Erythroblast (primary cell): ENCODE data around the gene APOC3.

Source experiments
- DNase-seq, 2 experiments: peaks; one replicate each; lab custom pipeline; 2025; lab: John Stamatoyannopoulos, UW
- GATA1 ChIP-seq: IDR thresholded peaks from 2 replicates; pipeline ENCODE4 v1.6.1; 2011; ENCODE audit warnings: low read depth, mild to moderate bottlenecking, control low read depth, low read length, moderate library complexity
- POLR2A ChIP-seq: IDR thresholded peaks from 2 replicates; pipeline ENCODE4 v1.6.1; 2011; ENCODE audit warnings: mild to moderate bottlenecking, low read length

Gene APOC3

DNA sequence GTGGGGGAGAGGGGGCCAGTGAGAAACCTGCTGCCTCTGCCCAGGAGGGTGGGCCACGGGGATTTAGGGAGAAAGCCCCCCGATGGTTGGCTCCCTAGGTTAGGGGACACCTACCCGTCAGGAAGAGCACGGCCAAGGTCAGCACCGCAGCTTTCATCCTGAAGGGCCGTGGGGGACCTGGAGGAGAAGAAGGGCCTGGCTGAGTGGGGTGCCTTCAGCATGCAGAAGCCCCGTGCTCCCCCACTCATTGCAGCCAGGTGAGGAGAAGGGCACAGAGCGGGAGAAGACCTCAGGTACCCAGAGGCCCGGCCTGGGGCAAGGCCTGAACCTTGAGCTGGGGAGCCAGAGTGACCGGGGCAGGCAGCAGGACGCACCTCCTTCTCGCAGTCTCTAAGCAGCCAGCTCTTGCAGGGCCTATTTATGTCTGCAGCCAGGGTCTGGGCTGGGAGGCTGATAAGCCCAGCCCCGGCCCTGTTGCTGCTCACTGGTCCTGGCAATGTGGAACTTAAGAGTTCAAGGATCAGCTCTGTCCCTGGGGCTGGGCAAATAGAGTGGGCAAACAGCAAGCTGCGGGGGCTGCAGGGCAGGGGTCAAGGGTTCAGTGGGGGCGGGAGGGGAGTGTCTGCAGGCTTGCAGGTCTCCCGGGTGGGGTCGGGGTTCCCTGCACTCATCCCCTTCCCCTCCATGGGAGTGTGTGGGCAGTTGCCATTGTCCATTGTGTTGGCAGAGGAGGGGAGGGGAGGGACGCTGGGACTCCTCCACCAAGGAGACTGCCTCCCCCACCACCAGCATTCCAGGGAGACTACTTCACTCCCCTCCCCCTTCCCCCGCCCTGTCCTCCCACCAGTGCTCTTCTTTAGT is 7.8 kb downstream of the APOC3 start, which contains the start of gene APOA1:
APOA1 (minus strand) TSS at position 392 of the 861 bp plus-strand sequence; CDS start at position 157, 235 bp downstream.
- no peak for DNase-seq
- no peak for TF ChIP-seq GATA1
- no peak for TF ChIP-seq POLR2A

DNA sequence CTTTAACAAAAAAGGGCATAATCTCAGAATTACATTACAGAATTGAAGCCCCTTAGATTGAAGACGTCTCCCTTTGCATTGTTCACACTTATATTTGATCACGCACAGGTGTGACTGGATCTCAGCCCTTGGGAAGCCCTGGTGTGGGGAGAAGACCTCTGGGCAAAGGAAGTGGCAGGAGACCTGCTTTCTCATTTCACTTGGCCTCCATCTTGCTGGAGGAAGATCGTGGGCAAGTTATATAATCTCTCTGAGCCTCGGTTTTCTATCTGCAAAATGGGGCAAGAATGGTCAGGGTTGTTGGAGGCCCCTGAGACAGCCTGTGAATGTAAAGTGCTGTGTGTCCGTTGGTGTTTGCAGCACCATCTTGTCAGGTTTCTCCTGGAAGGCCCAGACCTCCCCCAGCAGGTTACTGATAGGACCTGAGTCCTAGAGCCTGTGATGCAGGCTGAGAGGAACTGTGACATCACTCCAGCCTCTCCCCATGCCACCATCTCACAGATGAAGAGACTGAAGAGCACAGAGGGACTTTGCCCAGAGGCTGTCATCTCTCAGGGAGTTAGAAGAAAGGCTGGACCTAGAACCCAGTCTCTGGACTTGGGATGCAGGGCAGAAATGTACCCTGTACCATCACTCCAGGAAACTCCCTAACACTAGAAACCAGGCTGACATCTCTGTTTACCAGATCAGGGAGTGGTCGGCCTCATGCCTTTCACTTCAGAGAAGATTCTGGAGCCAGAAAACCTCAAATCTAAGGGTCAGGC is 8.8 kb downstream of the APOC3 start:
- TF ChIP-seq POLR2A (no peak), GATA1 (no peak)
- DNase-seq, result no peak

- TF ChIP-seq POLR2A, result no peak
- TF ChIP-seq GATA1, result no peak
- DNase-seq, result no peak
Measured at GRCh38 chr11:116840224-116840745, 10.6 kb downstream of the APOC3 start.

DNA sequence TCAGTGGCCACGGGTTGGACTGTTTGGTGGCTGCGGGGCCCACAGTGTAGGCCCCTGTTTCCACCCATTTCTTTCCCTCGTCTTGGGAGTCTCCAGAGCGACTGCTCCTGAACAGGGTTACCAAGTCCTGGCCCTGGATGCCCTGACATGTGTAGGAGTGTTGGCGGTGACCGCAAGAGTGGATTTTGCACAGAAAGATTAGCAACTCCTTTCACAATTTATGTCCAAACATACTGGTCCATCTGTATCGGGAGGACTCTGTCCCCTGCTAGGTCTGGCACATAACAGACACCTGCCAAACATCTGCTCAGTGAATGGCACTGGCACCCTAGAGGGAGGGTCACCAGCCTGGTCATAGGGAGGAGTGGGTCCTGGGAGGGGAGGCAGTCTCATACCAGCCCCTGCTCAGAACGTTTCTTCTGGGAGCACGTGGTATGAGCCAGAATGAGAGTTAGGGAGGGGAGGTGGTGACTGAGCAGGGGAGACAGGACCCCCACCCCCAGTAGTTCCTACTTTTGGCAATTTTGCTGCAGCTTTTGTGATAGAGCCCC is 11.1 kb downstream of the APOC3 start:
- TF ChIP-seq GATA1, result no peak
- no peak for TF ChIP-seq POLR2A
- no peak for DNase-seq

DNA sequence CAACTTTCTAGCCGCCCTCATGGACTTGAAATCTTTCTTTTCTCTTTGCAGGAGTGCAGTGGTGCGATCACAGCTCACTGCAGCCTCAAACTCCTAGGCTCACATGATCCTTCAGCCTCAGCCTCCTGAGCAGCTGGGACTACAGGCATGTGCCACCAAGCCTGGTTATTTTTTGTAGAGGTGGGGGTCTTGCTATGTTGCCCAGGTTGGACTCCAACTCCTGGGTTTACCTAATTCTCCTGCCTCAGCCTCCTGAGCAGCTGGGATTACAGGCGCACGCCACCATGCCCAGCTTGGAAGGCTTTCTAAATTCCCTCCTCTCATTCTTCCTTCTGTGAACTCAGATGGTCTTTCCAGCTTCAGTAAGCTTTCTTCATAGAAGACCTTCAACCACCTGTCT is 12.4 kb downstream of the APOC3 start:
- TF ChIP-seq GATA1, result no peak
- TF ChIP-seq POLR2A, result no peak
- DNase-seq, result no peak

DNA sequence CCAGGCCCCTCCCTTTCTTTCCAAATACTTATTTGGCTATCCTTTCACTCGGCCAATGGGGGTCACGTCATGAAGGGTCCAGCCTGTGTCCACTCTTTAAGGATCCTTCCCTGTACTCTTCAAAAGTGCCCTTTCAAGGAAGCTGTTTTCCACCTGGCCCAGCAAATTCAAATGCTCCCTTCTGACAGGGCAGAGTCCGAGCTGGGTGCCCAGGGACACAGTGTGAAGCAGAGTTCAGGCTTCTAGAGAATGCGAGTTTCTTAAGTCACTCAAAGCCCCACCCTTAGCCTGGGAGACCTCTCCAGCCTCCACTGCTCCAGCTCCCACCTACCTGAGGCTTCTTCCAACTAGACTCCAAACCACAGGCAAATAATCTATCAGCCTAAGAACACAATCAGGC is 13.2 kb downstream of the APOC3 start:
- TF ChIP-seq POLR2A (no peak), GATA1 (no peak)
- DNase-seq, result no peak

DNA sequence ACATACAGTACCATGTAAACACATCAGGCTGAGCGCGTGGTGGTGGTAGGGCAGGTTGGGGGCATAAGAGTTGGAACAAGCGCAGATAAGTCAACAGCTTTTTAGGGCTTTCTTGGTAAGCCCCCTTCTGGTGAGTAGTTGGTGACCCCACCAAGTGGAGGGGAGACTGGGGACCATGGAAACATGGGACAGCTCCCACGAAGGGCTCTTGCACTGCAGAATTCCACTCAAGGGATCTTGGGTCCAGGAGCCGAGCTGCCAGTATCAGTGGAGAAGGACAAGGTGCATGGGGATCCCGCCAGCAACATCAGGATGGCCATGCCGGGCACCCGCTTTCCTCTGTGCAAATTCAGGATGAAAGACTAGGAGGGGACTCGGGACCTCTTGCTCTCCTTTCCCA is 14.0 kb downstream of the APOC3 start:
- TF ChIP-seq POLR2A, result no peak
- no peak for TF ChIP-seq GATA1
- DNase-seq, result no peak

DNA sequence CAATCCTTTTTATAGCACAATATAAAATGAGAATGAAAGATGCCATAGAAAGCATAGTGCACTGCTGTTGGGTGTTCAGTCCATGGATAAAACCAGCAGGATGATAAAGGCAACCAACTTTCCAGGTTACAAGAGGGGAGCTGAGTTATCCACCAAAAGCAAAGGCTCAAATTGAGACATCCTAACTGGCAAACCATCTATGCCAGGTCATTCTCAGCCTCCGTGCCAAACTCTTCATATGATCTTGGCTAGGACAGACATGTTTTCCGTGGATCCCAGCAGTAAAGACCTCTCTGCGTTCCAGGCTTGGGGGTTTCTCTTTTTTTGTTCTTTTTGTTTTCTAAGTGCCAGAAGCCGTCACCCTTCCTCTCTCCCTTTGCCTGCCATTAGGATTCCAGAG is 15.0 kb downstream of the APOC3 start:
- no peak for DNase-seq
- TF ChIP-seq GATA1 (no peak), POLR2A (no peak)

- TF ChIP-seq GATA1, result no peak
- no peak for TF ChIP-seq POLR2A
- no peak for DNase-seq
Measured at GRCh38 chr11:116847612-116848011, 17.9 kb downstream of the APOC3 start.

- no peak for DNase-seq
- no peak for TF ChIP-seq POLR2A
Measured at GRCh38 chr11:116849060-116849459, 19.4 kb downstream of the APOC3 start.

DNA sequence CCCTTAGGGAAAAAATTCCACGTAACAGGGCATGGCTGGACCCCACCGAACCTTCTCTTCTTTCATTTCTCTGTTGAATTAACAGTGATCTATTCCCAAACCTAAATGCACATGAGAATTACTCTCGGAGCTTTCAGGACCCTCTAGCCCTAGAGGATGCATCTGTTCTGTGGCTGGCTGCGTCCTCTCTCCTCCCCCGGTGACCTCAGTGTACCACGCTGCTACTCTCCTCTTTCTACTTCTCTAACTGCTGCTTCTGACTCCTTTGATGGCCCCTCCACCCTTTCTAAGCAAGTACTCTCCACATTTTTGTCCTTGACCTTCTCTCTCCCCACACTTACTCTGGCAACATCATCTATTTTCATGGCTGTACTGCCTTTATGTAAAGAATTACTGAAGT is 19.8 kb downstream of the APOC3 start:
- DNase-seq, result no peak
- no peak for TF ChIP-seq POLR2A

DNA sequence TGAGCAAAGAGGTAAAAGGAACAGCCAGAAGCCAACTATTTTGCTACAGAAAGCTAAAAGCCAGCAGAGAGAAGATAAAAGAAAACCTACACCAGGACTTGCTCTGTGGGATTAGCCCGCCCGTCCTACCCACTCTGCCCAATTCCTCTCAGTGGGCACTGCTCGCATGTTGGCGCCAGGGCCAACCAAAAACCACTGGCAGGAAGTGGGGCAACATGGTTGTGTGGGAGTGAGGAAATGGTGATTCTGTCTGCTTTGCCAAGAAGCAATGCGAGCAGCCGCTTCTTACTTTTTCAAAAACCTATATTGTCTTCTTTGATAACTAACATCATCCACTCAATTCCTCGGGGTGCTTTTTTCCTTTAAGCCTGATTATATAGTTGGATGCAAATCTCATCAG is 21.9 kb downstream of the APOC3 start:
- DNase-seq, result no peak
- TF ChIP-seq GATA1 (no peak), POLR2A (no peak)

GRCh38 chr11:116852261-116853031 is 22.7 kb downstream of the APOC3 start:
- DNase-seq, result peak; percentile 13 to 14
- TF ChIP-seq GATA1 (no peak), POLR2A (no peak)
